Vagina (tissue), 2 donors: ENCODE results near the gene SUPT3H. TPM values are rescaled to one million over a fixed set of nuclear protein-coding genes. Genes with fewer than 3 reads are reported as not detected.

Experiments
- DNase-seq, 2 donors: peaks; one replicate each; pipeline ENCODE4 v3.0.0-alpha.2; 2017; ENCODE audit errors: extremely low spot score in 2 of 2
- H3K27ac ChIP-seq: fragments of 200-600 bp; sonication (generic); one replicate; pipeline ENCODE4 v1.5.1; 2019
- H3K27me3 ChIP-seq: fragments of 200-600 bp; sonication (generic); one replicate; pipeline ENCODE4 v1.5.1; 2019
- H3K36me3 ChIP-seq, 2 donors: fragments of 200-600 bp; sonication (generic); one replicate each; pipeline ENCODE4 v1.5.1; 2017 to 2019
- H3K4me1 ChIP-seq: fragments of 200-600 bp; sonication (generic); one replicate; pipeline ENCODE4 v1.5.1; 2019
- H3K4me3 ChIP-seq, 2 donors: fragments of 200-600 bp; sonication (generic); 1 replicate in 1 of 2; 2 replicates in 1 of 2; pipeline ENCODE4 v1.5.1; 2016 to 2019
- H3K9me3 ChIP-seq: fragments of 200-600 bp; sonication (generic); one replicate; pipeline ENCODE4 v1.5.1; 2019
- CTCF ChIP-seq, 3 experiments: fragments of 450-650 bp in 2 of 3; fragments of 200-600 bp in 1 of 3; sonication (generic) in 1 of 3; IDR thresholded peaks; one replicate each; pipeline ENCODE4 v1.5.1; 2017 to 2019; ENCODE audit warnings: antibody characterized with exemption in 3 of 3, mild to moderate bottlenecking in 2 of 3, moderate library complexity in 2 of 3
- POLR2A ChIP-seq, 2 donors: fragments of 450-650 bp; IDR thresholded peaks; one replicate each; pipeline ENCODE4 v1.6.1; 2017; ENCODE audit warnings: antibody characterized with exemption in 2 of 2, mild to moderate bottlenecking in 2 of 2, moderate library complexity in 2 of 2
- POLR2AphosphoS5 ChIP-seq, 2 donors: sonication (generic); formaldehyde crosslinking; IDR thresholded peaks; one replicate each; pipeline ENCODE4 v1.9.0; 2017; ENCODE audit warnings: antibody characterized with exemption in 2 of 2, mild to moderate bottlenecking in 2 of 2, low read depth in 1 of 2; ENCODE audit not compliant: insufficient read depth in 1 of 2
- intact Hi-C: fragments of 100-400 bp; cut with DNase I; formaldehyde crosslinking; loops from one replicate; pipeline ENCODE4 v1.15.1; 2023
- total RNA-seq: library from RNA; depleted of rRNA; stranded (reverse); fragments of >200 nt; gene quantifications from one replicate; pipeline ENCODE4 v1.2.3, GENCODE V29; 2016

Gene SUPT3H
- total RNA-seq, 1 donor from 2014 or later: 4.2 TPM

DNA sequence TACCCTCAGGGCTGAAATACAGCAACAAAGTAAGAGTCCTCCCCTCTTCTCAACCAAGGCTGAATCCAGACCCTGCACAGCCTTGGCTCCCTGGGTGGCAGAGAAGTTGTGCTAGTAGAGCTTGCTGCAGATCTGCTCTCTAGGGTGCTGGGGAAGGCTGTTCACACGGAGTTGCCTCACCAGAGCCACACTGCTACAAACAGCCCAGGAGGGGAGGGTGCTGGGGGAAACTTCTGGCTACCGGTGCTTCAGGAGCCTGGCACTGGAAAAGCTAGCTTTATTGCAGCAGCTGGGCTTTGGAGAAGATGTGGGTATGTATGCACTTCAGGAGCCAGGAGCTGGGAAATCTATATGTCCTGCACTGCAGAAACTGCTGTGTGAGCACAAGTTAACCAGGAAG, 37.6 kb upstream of the SUPT3H start:
- Histone ChIP-seq H3K36me3 (no peaks in the 10 kb centered on the region), H3K9me3 (no peaks in the 10 kb centered on the region), H3K27ac (no peak overlapping the region), H3K4me3 (no peak overlapping the region), H3K27me3 (no peaks in the 10 kb centered on the region), H3K4me1 (peaks cover 11% of the 10 kb centered on the region)
- intact Hi-C loops: no loop called here
- no peak for DNase-seq
- no peak for TF ChIP-seq POLR2AphosphoS5 (IDR thresholded peaks at IDR 0.05; ENCODE audit: insufficient read depth in 1 of 2, low read depth in 1 of 2)
- TF ChIP-seq POLR2A (IDR thresholded peaks at IDR 0.05): no peak
- TF ChIP-seq CTCF (IDR thresholded peaks at IDR 0.05): no peak

DNA sequence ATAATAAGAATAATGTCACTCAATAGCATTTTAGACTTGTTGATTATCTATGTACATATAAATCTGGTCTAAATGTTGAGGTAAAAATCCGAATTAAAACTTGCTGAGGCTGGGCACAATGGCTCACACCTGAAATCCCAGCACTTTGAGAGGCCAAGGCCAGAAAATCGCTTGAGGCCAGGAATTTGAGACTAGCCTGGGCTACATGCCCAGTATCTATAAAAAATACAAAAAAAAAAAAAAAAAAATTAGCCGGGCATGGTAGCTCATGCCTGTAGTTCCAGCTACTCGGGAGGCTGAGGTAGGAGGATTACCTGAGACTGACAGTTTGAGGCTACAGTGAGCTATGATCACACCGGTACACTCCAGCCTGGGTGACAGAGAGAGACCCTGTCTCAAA, 34.2 kb upstream of the SUPT3H start:
- no peaks in the 10 kb centered on the region for H3K9me3 ChIP-seq
- intact Hi-C loops: no loop called here
- no peak for TF ChIP-seq CTCF (IDR thresholded peaks at IDR 0.05)
- TF ChIP-seq POLR2A (IDR thresholded peaks at IDR 0.05): no peak
- no peak for TF ChIP-seq POLR2AphosphoS5 (IDR thresholded peaks at IDR 0.05; ENCODE audit: insufficient read depth in 1 of 2, low read depth in 1 of 2)
- no peak overlapping the region for H3K27ac ChIP-seq
- H3K4me1 ChIP-seq: no peaks in the 10 kb centered on the region
- no peak overlapping the region for H3K4me3 ChIP-seq
- no peak for DNase-seq
- no peaks in the 10 kb centered on the region for H3K36me3 ChIP-seq
- no peaks in the 10 kb centered on the region for H3K27me3 ChIP-seq

DNA sequence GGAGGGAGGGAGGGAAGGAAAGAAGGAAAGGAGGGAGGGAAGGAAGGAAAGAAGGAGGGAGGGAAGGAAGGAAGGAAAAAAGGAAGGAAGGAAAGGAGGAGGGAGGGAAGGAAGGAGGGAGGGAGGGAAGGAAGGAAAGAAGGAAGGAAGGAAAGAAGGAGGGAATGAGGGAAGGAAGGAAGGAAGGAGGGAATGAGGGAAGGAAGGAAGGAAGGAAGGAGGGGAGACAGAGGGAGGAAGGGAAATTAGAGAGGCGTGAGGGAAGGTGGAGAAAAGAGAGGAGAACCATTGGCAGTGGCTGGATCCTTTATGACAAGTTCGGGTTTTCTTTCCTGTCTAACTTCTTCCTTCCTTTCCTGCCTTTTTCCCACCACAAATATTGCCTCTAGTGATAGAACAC, 22.3 kb upstream of the SUPT3H start:
- H3K4me1 ChIP-seq: no peaks in the 10 kb centered on the region
- no peaks in the 10 kb centered on the region for H3K9me3 ChIP-seq
- intact Hi-C loops: no loop called here
- H3K27me3 ChIP-seq: no peaks in the 10 kb centered on the region
- DNase-seq: no peak
- no peak overlapping the region for H3K27ac ChIP-seq
- no peak overlapping the region for H3K4me3 ChIP-seq
- TF ChIP-seq POLR2A (IDR thresholded peaks at IDR 0.05) (no peak), CTCF (IDR thresholded peaks at IDR 0.05) (no peak)
- no peaks in the 10 kb centered on the region for H3K36me3 ChIP-seq

- H3K4me1 ChIP-seq: no peaks in the 10 kb centered on the region
- intact Hi-C loops: no loop called here
- DNase-seq: no peak
Measured at GRCh38 chr6:45398075-45398813, 20.5 kb upstream of the SUPT3H start.

More at GRCh38 chr6:45398075-45398813, 20.5 kb upstream of the SUPT3H start:
- Histone ChIP-seq H3K4me3 (no peak overlapping the region), H3K27me3 (no peaks in the 10 kb centered on the region), H3K36me3 (no peaks in the 10 kb centered on the region), H3K27ac (no peak overlapping the region), H3K9me3 (no peaks in the 10 kb centered on the region)
- TF ChIP-seq POLR2A (IDR thresholded peaks at IDR 0.05) (no peak), CTCF (IDR thresholded peaks at IDR 0.05) (no peak)
